HG03439 (cell line): ENCODE results near the gene NTF3.

Experiments used
- ATAC-seq: cut with Tn5 transposase; IDR thresholded peaks from one replicate; pipeline ENCODE4 v1.9.1; 2021; ENCODE audit warnings: mild to moderate bottlenecking, moderate library complexity; ENCODE audit not compliant: unreplicated experiment

Gene NTF3

GRCh38 chr12:5430641-5431603 lies 986 bp upstream of the NTF3 start:
- no peak for ATAC-seq

DNA sequence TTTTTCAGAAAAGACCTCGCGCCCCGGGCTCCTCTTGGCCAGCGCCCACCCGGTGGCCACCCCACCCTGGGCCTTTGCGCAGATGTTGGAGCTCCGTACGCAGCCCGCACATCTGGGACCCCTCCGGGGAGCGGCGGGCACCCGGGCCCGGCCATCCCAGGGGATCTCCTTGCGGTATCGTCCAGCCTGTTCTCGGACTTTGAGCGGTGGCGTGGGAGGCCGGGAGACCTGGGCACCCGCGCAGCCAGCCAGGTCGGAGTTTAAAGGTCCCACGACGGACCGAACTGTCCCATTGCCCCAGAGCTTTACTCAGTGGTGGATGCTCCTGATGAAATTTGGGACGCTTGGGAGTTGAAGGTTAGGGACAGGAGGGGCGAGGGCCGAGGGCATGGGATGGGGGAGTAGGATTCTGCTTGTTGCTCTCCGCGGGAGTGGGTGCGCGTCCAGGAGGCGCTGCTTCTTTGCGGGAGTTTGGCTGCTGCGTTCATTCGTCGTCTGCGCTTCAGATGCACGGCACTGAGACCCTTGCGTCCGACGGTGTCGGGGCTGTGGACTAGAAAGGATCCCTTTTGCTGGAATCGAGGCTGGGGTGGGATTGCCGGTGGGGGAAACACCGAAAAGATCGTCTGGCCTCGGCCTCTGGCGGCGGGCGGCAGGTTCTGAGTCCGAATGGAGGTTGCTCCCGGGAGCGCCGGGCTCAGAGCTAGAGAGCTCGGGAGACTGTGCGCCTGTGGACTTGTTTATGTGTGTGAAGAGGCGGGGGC lies 1.4 kb downstream of the NTF3 start:
- ATAC-seq: no peak

DNA sequence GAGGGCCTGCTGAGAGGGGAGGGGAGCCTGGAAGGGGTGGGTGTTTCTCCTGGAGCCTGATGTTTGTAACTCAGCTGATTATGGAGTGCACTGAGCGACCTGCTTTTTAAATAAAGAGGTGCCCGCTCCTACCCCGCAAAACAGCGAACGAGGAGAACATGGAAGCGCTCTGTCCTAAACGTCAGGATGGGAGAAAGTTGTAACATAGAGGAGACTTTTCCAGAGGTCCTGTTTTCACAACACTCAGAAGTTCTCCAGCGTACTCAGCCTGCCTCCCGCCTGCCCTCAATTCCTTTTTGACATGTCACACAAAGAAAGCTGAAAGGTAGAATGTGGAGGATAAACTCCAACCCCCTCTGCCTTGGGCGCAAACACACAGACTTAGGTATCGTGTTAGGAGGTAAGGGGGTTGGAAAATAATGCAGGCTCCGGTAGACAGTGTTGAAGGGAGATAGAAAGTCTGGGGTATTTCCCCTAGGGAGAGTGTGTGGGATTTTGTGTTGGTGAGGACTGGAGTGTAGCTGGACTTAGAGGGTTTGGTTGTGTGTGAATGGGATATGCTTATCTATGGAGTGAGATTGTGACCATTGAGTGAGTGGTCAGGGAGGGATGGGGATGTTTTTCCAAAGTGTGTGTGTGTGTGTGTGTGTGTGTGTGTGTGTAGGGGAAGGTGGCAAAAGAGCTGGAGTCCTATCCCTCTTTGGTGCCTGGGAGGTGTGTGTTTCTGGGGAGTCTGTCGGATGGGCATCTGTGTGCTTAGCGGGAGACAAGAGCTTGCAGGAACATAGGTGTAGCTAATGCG lies 2.1 kb downstream of the NTF3 start:
- no peak for ATAC-seq

DNA sequence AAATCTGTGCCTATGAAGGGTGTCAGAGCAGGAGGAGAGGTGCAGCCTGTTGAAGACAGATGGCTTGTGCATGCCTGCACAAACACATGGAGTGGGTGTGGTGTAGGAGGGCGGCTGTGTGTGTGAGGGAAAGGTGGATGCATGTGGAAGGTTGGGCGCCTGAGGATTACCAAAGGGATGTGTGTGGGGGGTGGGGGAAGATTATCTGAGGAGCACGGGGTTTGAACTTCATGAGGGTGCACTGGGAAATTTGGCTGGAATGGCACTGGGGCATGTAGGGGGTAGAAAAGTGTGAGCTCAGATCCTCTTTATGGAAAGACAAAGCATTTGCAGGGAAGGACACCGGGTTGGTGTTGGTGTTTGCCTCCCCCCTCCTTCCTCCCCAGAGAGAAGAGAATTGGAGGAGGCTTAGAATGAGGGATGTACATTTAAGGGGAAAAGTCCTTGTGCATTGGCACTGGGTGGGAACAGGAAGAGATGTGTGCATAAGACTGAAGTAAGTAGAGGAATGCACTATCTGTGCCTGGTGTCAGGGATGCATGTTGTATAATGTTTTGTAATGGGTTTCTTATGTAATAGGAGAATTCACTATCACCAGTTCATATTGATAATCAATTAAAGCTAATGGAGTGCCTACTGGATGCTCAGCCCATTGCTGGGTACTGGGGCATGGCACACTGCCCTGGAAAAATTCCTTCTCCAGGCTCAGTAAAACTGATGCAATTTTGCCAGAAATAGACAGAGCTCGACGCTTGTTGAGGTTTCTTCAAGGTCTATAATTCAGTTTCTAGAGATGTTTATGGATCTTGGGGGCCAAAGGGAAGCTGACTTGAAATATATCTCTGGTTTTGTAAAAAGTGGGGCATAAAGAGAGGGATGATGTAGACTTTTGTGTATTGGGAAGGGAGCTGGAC lies 3.0 kb downstream of the NTF3 start:
- ATAC-seq: no peak

GRCh38 chr12:5437182-5437583 lies 5.3 kb downstream of the NTF3 start:
- no peak for ATAC-seq

DNA sequence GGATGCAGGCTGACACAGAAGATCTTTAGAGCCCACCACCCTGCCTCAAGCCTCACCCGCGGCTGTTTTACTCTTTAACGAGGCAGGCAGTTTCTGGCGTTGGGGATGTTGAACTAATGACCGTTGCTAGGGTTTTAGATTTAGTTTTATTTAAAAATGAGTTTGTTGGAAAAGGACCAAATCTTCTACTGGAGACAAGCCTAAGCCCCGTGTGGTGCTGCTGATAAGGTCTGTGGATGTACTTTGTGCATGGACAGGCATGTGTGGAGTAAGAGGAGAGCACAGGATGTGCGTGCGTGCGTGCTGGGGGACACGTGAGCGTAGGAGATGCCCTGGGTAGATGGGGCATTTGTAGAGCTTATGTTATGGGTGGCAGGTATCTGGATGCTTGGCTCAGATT lies 5.7 kb downstream of the NTF3 start:
- ATAC-seq: no peak

DNA sequence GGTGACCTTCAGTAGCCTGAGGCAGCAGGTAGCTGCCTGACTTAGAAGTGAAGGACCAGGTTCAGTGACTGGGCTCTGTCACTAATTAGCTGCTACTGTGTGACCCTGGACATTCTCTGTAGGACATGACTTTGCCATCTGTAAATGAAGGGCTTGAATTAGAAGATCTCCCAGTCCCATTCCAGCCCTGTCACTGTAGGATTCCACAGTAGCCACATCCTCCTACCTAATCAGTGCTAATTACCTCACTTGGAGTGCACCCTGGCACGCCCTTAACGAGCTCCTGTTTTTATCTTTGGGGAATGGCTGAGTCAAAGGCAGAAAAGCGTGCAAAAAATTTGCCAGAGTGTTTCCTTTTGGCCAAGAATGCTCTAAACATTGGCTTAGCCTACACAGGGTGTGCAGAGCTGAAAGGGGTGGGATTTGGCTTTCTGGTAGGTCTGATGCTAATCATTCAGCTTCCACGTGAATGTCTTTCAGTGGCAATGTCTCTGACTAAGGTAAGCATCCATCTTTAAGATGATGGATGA lies 6.8 kb downstream of the NTF3 start:
- no peak for ATAC-seq

- ATAC-seq: no peak
These were observed 7.5 kb downstream of the NTF3 start for GRCh38 chr12:5439371-5439771.

DNA sequence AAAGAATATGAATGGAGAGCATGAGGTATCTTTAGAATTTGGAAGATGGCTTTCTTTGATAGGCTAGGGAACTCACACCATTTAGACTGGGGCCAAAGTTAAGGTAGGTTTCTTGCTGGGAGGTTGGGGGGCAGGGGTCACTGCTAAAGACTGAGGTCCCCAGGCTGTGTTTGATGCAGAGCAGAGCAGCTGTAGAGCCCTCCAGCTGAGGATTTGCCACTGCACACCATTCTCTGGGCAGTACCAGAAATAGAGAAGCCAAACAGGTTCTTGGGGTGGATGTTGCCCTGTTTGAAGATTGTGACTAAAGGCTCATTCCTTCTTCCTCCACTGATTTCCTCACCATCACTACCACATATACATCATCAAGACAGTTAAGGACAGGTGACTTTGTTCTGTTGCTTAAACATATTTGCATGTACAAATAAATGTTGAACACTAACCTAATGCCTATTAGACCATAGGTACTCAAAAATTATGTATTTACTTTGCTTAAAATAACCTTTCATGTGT lies 7.9 kb downstream of the NTF3 start:
- ATAC-seq: no peak

GRCh38 chr12:5440978-5441377 lies 9.1 kb downstream of the NTF3 start:
- ATAC-seq: no peak

- no peak for ATAC-seq
These were observed 9.8 kb downstream of the NTF3 start for GRCh38 chr12:5441497-5442236.

GRCh38 chr12:5442251-5443006 lies 10.5 kb downstream of the NTF3 start:
- no peak for ATAC-seq

DNA sequence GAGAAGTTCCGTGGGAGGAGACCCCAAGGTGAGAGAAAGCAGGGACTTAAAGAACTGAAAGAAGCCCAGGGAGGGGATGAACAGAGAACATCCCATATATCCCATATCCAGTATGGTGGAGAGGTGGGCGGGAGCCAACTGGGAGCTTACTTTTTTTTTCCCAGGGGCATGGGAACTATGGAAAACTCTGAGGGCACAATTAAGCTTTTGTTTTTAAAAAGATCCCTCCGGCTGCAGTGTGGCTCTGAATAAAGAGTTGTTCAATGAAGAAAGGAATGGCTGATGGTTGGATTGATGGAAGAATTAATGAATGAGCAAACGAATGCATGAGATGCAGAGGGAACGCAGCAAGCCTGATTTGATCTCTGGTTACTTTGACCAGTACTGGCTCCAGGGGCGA lies 12.6 kb downstream of the NTF3 start:
- no peak for ATAC-seq

- no peak for ATAC-seq
These were observed 15.4 kb downstream of the NTF3 start for GRCh38 chr12:5447320-5447719.

DNA sequence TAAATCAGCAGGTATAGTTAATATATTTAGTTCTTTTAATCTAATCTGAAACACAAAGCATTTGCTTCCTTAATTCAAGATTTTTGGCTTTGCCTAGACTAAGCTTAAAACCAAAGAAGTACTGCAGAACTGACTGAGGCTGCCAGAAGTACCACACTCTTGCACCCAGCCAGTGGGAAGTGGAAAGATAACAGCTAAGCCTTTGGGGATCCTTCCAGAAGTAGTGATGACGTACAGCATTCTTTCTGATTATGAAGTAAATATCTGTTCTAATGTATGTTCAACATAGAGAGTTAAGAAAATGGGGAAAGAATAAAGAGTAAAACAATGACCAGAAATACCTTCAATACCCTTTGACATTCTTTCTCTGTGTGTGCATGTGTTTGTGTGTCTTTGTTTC lies 19.3 kb downstream of the NTF3 start:
- ATAC-seq: no peak

DNA sequence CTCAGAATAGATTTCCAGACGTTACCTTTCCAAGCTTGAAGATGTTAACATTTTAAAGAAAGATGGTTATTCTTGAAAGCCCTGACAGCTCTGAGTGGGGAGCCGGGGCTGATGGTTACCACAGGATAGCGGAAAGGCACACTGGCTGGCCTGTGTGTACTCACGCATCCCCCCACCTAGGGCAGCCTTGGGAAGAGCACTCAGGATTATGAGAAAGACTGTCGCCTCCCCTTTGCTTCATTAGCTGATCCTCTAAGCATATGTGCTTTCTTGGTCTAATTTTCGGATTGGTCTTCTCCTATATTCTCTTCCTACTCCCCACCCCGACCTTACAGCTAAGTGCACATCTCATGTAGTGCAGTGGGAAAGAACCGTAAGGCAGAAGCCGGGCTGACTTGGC lies 20.7 kb downstream of the NTF3 start:
- no peak for ATAC-seq

DNA sequence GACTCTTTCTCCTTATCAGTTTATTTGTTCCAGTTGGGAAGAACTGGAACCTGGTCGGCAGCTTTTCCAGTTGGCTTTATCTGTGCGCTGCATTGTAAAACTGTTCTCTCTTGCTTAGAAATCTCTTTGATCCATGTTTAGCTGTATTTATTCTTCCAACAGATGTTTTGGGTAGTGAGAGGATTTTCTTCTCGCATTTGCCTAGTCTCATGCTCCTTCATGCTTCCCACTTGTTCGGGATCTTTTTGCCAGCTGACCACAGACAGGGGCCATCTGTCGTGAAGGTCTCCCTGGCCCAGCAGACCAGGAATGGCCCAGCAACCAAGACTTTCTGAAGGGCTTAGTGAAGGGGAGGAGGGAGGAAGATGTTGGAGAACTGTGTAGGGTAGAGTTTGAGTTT lies 21.6 kb downstream of the NTF3 start:
- no peak for ATAC-seq

DNA sequence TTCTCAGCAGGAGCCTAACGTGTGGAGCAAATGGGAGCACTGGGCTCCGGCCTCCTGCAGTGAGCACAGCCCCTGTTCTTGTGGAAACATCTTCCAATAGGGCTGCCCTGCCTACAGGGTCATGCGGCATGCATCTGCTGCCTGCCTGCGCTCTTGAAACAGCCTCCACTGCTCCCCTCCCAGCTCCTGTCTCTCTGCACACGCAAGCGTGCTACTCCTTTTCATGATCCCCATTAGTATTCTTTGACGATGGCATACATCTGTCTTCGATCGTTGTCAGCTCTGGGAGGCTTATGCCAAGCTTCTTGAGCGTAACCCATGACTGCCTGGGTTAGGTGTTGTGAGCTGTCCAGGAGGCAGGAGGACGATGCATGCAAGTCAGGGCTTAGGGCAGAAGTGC lies 23.1 kb downstream of the NTF3 start:
- no peak for ATAC-seq
